Measurements from ENCODE around the gene CD96. TPM values are rescaled to one million over a fixed set of nuclear protein-coding genes. Genes with fewer than 3 reads are reported as not detected.

Gene CD96
- total and polyA plus RNA-seq, 7 donors = under 0.01 to 8.2 (median 1.2) TPM; not detected in 1

- Histone ChIP-seq H3K9me3 (no peaks in the 10 kb centered on the region), H3K27me3 (no peaks in the 10 kb centered on the region), H3K27ac (no peak overlapping the region), H3K4me3 (no peak overlapping the region), H3K36me3 (no peaks in the 10 kb centered on the region), H3K4me1 (no peaks in the 10 kb centered on the region)
- TF ChIP-seq POLR2AphosphoS5 (IDR thresholded peaks at IDR 0.05) = no peak
- TF ChIP-seq EP300 (IDR thresholded peaks at IDR 0.05) = no peak
- no peak for TF ChIP-seq CTCF (IDR thresholded peaks at IDR 0.05)
- TF ChIP-seq POLR2A (IDR thresholded peaks at IDR 0.05) = no peak
- intact Hi-C loops (cut with DNase I) = no loop called here
- DNase-seq = no peak
- WGBS, 2 donors = 66 to 80% methylated on average over 2 of the region's 2 CpGs
Measured at GRCh38 chr3:111598552-111598951, 56.6 kb downstream of the CD96 start.

DNA sequence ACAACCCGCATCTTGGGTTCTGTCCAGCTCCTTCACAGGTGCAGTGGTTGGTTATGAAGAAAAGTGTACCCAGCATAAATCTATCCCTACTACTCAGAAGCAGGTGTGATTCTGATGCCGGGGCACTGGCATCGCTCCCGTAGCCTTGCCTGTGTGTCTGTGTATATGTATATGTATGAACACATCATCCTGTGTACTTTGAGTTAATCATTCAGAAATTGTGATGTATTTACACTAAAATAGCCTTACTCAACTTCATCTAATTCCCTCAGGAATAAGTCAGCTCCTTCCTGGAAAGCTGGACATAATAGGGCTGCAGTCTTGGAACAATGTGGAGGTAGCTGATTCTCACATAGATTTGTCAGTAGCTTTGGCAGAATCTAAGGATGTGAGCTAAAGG lies 59.8 kb downstream of the CD96 start:
- 19 to 69% methylated on average over 4 of the region's 4 CpGs for WGBS, 2 donors
- Histone ChIP-seq H3K4me3 (no peak overlapping the region), H3K27ac (no peak overlapping the region), H3K9me3 (no peaks in the 10 kb centered on the region), H3K4me1 (no peaks in the 10 kb centered on the region), H3K36me3 (no peaks in the 10 kb centered on the region), H3K27me3 (no peaks in the 10 kb centered on the region)
- TF ChIP-seq EP300 (IDR thresholded peaks at IDR 0.05) (no peak), POLR2A (IDR thresholded peaks at IDR 0.05) (no peak), POLR2AphosphoS5 (IDR thresholded peaks at IDR 0.05) (no peak), CTCF (IDR thresholded peaks at IDR 0.05) (no peak)
- DNase-seq = no peak
- intact Hi-C loops (cut with DNase I) = no loop called here

GRCh38 chr3:111603679-111604078 lies 61.7 kb downstream of the CD96 start:
- H3K36me3 ChIP-seq = no peaks in the 10 kb centered on the region
- intact Hi-C loops (cut with DNase I) = no loop called here
- H3K4me3 ChIP-seq = no peak overlapping the region
- no peak for DNase-seq
- no peaks in the 10 kb centered on the region for H3K9me3 ChIP-seq
- no peak overlapping the region for H3K27ac ChIP-seq
- H3K27me3 ChIP-seq = no peaks in the 10 kb centered on the region
- TF ChIP-seq CTCF (IDR thresholded peaks at IDR 0.05) (no peak), EP300 (IDR thresholded peaks at IDR 0.05) (no peak), POLR2AphosphoS5 (IDR thresholded peaks at IDR 0.05) (no peak), POLR2A (IDR thresholded peaks at IDR 0.05) (no peak)
- 84 to 89% methylated on average over 1 of the region's 1 CpG for WGBS, 2 donors
- H3K4me1 ChIP-seq = no peaks in the 10 kb centered on the region

- H3K36me3 ChIP-seq = no peaks in the 10 kb centered on the region
- H3K27ac ChIP-seq = no peak overlapping the region
- H3K4me1 ChIP-seq = no peaks in the 10 kb centered on the region
- H3K9me3 ChIP-seq = no peaks in the 10 kb centered on the region
- no peaks in the 10 kb centered on the region for H3K27me3 ChIP-seq
- TF ChIP-seq CTCF (IDR thresholded peaks at IDR 0.05) (no peak), POLR2A (IDR thresholded peaks at IDR 0.05) (no peak), POLR2AphosphoS5 (IDR thresholded peaks at IDR 0.05) (no peak), EP300 (IDR thresholded peaks at IDR 0.05) (no peak)
- no peak for DNase-seq
- H3K4me3 ChIP-seq = no peak overlapping the region
- intact Hi-C loops (cut with DNase I) = no loop called here
- 49 to 74% methylated on average over 2 of the region's 2 CpGs for WGBS, 2 donors
Measured at GRCh38 chr3:111604119-111604518, 62.1 kb downstream of the CD96 start.

GRCh38 chr3:111605018-111605417 lies 63.0 kb downstream of the CD96 start:
- Histone ChIP-seq H3K36me3 (no peaks in the 10 kb centered on the region), H3K4me3 (no peak overlapping the region), H3K27me3 (no peaks in the 10 kb centered on the region), H3K4me1 (no peaks in the 10 kb centered on the region), H3K9me3 (no peaks in the 10 kb centered on the region), H3K27ac (no peak overlapping the region)
- no peak for DNase-seq
- intact Hi-C loops (cut with DNase I) = no loop called here
- TF ChIP-seq POLR2A (IDR thresholded peaks at IDR 0.05) = no peak
- no peak for TF ChIP-seq CTCF (IDR thresholded peaks at IDR 0.05)
- no peak for TF ChIP-seq EP300 (IDR thresholded peaks at IDR 0.05)
- TF ChIP-seq POLR2AphosphoS5 (IDR thresholded peaks at IDR 0.05) = no peak
